Fibroblast of skin of right quadriceps (primary cell): ENCODE measurements around the gene PPTC7.
"Not testable (repeated sequence)": the region's sequence is repeated elsewhere in the genome, so short reads cannot be mapped to it uniquely, and the experiment has no call there.

Experiments
- DNase-seq: peaks from one replicate; pipeline ENCODE4 v3.0.0-alpha.2; 2013

The PPTC7 gene

GRCh38 chr12:110583137-110584059, at the start of gene PPTC7:
Gene PPTC7, minus strand, starts transcription at chr12:110583318. Its CDS starts 287 bp downstream, at chr12:110583031.
- DNase-seq, result peak; percentile 96

GRCh38 chr12:110627500-110628195, 44.5 kb upstream of the PPTC7 start:
- DNase-seq, result no peak

- no peak for DNase-seq
Observed at GRCh38 chr12:110622582-110622981, 39.5 kb upstream of the PPTC7 start.

GRCh38 chr12:110619534-110619953, 36.4 kb upstream of the PPTC7 start:
- DNase-seq, result peak; percentile 18

- DNase-seq, result no peak
Observed at GRCh38 chr12:110616471-110617115, 33.5 kb upstream of the PPTC7 start.

- no peak for DNase-seq
Observed at GRCh38 chr12:110615171-110615570, 32.1 kb upstream of the PPTC7 start.

- peak; percentile 93 for DNase-seq
Observed at GRCh38 chr12:110613771-110614684, 30.9 kb upstream of the PPTC7 start, which contains the start of gene TCTN1. Gene TCTN1, plus strand, starts transcription at chr12:110614129. Its CDS starts 54 bp downstream, at chr12:110614183.

- no peak for DNase-seq
Observed at GRCh38 chr12:110613071-110613770, 30.1 kb upstream of the PPTC7 start.

- no peak for DNase-seq
Observed at GRCh38 chr12:110606253-110606611, 23.1 kb upstream of the PPTC7 start.

GRCh38 chr12:110602085-110602814, 19.1 kb upstream of the PPTC7 start:
- DNase-seq, result peak; percentile 52

- DNase-seq, result peak; percentile 60
Observed at GRCh38 chr12:110600254-110600653, 17.1 kb upstream of the PPTC7 start.

- DNase-seq, result no peak
Observed at GRCh38 chr12:110599334-110599733, 16.2 kb upstream of the PPTC7 start.

- no peak for DNase-seq
Observed at GRCh38 chr12:110597885-110598284, 14.8 kb upstream of the PPTC7 start.

GRCh38 chr12:110592919-110593318, 9.8 kb upstream of the PPTC7 start:
- DNase-seq, result not testable (repeated sequence)

GRCh38 chr12:110592078-110592477, 9.0 kb upstream of the PPTC7 start:
- DNase-seq, result no peak

- no peak for DNase-seq
Observed at GRCh38 chr12:110591451-110592051, 8.4 kb upstream of the PPTC7 start.

- DNase-seq, result peak; percentile 44
Observed at GRCh38 chr12:110590806-110591326, 7.7 kb upstream of the PPTC7 start.

- DNase-seq, result no peak
Observed at GRCh38 chr12:110590059-110590458, 6.9 kb upstream of the PPTC7 start.

- DNase-seq, result not testable (repeated sequence)
Observed at GRCh38 chr12:110587102-110587501, 4.0 kb upstream of the PPTC7 start.

GRCh38 chr12:110585231-110585799, 2.2 kb upstream of the PPTC7 start:
- DNase-seq, result peak; percentile 34
